SK-N-DZ (cell line): Measurements from ENCODE around the gene ROR2.
"Not testable (repeated sequence)": the region's sequence is repeated elsewhere in the genome, so short reads cannot be mapped to it uniquely, and the experiment has no call there.

Source experiments
- DNase-seq: peaks from one replicate; pipeline ENCODE4 v3.0.0-alpha.2; 2015; ENCODE audit warnings: low spot score

ROR2 gene

DNA sequence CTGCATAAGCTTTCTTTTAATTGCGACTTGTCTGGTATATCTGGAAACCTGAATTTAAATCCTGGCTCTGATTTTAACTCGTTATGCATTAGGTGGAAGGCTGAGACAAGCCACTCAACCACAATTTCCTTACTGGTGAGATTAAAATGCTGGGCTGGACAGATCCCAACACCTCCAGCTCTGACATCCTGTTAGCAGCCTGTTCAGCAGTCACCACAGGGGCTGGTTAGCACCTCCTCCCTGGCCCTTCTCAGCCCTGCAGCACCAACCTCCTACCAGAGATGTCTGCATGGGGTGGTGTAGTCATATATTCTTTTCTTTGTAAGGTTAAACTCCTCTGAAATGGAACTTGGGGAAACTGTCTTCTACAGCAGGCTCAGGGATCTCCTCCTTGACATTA is 369.9 kb downstream of the ROR2 start:
- no peak for DNase-seq

- no peak for DNase-seq
Measured at GRCh38 chr9:91578911-91579310, 371.1 kb downstream of the ROR2 start.

DNA sequence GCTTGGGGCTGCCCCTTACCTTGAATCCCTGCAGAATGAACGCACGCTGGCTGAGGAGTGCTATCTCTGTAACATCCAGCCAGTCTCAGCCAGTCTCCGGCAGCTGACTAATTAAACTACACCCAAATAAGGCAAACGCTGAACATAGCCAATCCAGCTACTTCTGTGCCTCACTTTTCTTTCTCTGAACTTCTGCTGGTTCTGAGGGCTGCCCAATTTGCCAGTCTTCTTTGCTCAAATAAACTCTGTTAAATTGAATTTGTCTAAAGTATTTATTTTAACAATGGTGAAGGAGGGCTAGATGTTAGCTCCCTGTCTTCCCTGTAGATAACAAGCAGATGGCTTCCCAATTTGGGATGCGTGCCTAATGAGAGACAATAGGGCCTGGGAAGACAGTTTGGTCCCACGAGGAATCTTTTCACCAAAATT is 372.4 kb downstream of the ROR2 start:
- peak; percentile 1 for DNase-seq

- no peak for DNase-seq
Measured at GRCh38 chr9:91572811-91573210, 377.2 kb downstream of the ROR2 start.

DNA sequence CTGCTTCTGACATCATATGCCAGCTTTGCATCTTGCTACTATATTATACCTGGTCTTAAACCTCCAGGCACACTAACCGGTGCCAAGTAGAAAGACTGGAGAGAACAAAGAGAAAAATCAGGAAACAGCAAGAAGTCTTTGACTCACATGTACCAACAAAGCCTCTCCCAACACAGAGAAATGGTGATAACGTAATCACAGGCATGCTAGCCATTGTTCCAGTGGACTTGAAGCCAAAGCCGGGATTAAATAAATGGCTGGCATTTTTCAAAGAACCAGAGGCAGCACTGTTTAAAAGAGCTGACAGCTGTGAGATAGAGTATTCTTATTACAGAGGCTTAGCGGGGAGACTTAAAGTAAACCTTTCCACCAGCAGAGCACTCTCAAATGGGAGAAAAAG is 378.0 kb downstream of the ROR2 start:
- no peak for DNase-seq

DNA sequence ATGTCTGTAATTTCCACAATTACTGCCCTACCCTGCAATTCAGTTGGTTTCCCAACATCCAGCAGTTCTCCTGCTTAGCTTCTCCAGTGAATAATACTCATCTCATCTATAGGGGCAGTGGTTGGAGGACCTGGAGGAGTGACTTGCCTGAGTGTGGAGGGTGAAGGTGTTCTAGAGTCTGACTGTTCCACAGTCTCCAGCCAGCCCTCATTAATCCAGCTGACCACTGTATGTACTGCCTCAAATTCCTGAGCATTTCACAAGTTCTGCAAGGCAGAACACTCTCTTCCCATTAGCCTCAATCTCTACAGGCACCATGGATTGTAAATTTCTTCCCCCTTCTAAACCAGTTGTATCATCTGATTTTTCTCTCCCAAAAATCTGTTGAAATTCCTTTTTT is 379.0 kb downstream of the ROR2 start:
- no peak for DNase-seq

DNA sequence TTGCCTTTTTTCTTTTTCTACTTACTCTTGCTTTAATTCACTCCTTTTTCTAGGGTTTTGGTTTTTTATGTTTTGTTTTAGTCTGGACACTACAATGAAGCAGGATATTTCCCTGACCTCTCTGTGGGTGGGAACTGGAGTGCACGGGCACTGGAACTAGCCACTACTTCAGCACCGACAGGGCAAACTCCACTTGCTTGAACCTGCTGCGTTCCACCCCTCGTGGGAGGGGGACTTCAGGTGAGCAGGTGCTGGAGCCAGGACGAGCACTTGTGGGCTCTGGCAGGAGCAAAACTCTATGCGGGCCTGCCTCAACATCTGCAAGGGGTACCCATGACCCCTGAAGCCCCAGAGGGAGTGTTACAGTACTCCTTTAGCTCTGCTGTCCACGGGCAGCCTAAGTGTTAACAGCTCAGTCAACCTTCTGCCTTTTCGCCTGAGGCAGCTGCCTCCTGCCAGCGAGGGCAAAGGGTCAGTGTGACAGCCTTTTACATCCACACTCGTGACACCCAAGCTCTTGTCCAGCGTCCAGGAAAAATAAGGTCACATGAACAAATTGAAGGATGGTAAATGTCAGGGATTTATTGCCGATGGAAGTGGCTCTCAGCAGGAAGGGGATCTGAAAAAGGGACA is 382.3 kb downstream of the ROR2 start:
- no peak for DNase-seq

DNA sequence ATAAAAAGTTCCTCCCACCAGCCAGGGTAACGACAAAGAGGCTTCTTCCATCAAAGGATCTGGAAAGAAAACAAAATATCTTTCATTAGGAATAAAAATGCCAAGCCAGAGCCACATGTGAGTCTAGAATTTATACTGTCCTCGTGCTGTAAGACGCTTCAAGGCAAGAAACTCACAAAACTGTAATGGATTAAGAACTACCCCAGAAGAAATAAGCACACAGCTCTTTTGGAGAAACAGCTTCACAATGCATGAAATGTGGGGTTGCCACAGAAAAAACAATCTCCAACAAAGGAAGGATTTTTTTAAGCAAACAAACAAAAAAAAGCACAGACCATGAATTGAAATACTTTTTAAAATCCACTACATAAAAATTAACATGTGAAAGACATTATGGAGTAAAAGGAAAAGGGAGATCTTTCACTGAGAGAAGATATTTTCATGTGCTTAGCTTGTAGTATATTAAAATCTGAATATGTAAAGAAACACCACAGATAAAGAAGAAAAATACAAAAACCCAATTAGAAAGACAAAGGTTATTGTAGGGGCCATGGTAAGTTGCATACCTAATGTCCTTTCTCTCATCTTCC is 385.9 kb downstream of the ROR2 start:
- DNase-seq: no peak

- DNase-seq: no peak
Measured at GRCh38 chr9:91562416-91562815, 387.6 kb downstream of the ROR2 start.

DNA sequence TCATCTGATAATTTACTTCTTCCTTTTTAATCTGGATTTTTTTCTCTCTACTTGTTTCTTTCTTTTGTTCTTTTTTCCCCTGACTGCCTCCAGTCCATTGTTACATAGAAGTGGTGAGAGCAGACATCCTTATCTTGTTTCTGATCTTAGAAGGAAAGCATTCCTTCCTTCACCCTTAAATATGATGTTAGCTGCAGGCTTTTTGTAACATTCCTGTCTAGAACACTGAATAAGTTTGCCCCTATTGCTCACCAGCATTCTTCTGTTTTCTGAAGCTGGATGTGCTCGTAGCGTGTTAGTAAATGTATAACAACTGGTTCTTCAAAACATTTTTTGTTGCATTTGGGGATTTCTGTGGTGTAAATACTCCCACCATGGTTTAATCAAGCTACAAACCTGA is 389.7 kb downstream of the ROR2 start:
- no peak for DNase-seq

DNA sequence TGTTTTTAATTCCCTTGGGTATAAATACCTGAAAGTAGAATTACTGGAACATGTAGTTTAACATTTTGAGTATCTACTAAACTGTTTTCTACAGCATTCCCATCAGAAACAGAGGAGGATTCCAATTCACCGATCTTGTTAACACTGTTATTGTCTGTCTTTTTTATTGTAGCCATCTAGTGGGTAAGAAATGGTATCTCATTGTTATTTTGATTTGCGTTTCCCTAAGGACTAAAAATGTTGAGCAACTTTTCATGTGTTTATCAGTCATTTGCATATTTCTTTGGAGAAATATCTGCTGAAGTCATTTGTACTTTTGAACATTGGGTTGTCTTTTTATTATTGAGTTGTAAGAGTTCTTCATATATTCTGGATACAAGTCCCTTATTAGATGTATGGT is 391.1 kb downstream of the ROR2 start:
- DNase-seq: no peak

GRCh38 chr9:91558395-91558794 is 391.6 kb downstream of the ROR2 start:
- no peak for DNase-seq

DNA sequence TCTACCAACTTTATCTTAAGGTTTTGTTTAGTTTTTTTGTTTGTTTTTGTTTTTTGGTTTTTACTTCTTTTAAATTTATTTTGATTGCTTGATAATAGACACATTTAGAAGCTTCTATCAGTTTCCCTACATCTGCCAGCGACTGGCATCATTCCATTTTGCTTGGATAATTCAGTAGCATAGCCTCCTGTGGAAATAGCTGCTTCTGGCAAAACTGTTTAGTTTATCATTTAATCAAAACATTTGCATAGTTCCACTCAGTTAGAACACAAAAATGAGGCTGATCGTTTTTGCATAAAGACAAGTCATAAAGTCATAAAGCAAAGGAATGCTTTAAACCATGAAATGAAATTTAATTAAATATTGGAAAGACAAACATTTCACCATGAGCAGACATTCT is 392.7 kb downstream of the ROR2 start:
- DNase-seq: no peak

DNA sequence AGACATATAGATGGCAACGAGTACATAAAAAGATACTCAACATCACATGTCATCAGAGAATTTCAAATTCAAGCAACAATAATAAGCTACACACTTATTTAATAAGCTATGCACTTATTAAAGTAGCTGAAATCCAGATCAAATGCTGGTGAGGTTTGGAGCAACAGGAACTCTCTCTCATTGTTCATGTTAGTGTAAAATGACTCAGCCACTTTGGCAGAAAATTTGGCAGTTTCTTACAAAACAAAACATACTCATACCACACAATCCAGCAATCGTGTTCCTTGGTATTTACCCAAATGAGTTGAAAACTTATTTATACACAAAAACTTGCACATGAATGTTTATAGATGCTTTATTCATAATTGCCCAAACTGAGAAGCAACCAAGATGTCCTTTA is 394.9 kb downstream of the ROR2 start:
- no peak for DNase-seq

DNA sequence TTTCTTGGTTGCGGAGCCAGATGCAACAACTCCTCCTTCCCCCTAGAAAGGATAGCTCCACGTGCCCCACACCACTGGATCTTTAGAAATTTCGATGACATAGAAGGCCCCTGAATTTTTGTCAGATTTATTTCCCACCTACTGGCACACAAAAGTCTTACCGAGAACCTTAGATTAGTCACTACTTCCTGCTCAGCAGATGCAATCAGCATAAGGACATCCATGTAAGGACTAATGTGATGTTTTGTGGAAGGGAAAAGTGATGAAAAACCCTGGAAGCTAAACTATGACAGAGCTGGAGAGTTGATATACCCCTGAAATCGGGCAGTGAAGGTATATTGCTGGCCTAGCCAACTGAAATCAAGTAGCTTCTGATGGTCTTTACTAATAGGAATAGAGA is 400.9 kb downstream of the ROR2 start:
- DNase-seq: no peak

- DNase-seq: no peak
Measured at GRCh38 chr9:91547081-91547480, 402.9 kb downstream of the ROR2 start.

DNA sequence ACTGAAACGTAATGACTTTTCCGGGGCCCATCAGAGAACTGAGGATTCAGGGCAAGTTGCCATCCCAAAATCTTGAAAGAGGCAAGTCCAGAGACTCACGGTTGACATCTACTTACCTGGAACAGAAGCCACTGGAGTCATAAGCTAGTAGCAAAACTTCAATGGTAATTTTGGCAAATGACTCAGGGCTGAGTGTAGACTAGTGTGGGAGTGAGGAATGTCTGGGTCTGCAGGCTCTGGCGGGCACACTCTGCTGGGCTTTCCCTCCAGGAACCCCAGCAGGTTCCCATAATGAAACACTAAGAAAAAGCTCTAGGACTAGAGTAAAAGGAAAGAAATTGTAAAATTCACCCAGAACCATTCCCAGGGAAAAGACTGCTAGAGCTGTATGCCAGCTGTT is 403.5 kb downstream of the ROR2 start:
- no peak for DNase-seq

GRCh38 chr9:91541734-91542133 is 408.3 kb downstream of the ROR2 start:
- DNase-seq: no peak

DNA sequence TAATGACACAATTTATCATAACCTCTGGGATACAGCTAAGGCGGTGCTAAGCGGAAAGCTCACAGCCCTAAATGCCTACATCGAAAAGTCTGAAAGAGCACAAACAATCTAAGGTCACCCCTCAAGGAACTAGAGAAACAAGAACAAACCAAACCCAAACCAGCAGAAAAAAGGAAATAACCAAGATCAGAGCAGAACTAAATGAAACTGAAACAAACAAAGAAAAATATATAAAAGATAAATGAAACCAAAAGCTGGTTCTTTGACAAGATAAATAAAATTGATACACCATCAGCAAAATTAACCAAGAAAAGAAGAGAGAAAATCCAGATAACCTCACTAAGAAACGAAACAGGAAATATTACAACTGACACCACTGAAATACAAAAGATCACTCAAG is 409.5 kb downstream of the ROR2 start:
- not testable (repeated sequence) for DNase-seq

DNA sequence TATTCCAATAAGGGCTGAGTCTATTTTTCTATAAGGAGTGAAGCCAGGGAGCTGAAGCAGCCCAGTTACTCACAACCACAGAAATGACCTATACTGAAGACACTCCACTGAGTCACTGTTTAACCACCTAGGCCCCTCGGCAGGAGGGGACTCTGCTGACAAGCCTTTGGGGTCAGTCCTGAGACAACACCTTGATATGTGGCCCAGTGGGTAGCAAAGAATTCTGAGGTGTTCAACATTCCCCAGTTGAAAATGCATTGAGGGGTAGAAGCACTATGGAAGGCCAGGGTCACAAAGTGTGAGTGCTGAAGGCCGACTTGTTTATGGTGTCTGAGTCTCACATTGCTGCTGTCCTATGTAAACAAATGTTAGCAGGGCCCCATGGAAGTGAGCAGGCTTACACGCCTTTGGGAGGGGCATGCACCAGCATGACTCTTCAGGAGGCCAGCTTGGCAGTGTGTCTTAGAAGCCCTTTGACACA is 413.8 kb downstream of the ROR2 start:
- no peak for DNase-seq

DNA sequence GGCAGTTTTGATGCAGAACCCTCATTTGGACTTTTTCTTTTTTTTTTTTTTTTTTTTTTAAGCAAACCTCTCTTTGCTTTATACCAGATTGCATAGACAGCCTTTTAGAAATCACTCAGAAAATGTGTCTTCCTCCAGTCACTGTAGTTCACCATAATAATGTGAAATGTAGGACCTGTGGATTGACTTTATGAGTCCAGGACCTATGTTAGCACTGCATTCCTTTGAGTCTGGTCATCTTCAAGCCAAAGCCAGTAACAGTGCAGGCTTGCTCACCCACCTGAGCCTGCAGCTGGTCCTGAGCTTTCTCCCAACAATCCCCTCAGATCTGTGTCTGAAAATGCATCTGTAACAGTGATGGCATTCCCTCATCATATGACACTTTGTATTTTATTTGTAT is 415.7 kb downstream of the ROR2 start:
- no peak for DNase-seq

GRCh38 chr9:91533382-91533781 is 416.6 kb downstream of the ROR2 start:
- DNase-seq: no peak

- DNase-seq: no peak
Measured at GRCh38 chr9:91532325-91532724, 417.7 kb downstream of the ROR2 start.

GRCh38 chr9:91530829-91531228 is 419.2 kb downstream of the ROR2 start:
- no peak for DNase-seq
